ENCODE results near the gene COL6A5.

- TF ChIP-seq CTCF (IDR thresholded peaks at IDR 0.05): no peak
- no peak for TF ChIP-seq POLR2A (IDR thresholded peaks at IDR 0.05)
These were observed 187.8 kb downstream of the COL6A5 start for GRCh38 chr3:130533247-130533646.
